HEK293T (cell line): ENCODE results near the gene TBC1D1.

ENCODE experiments used
- CTCF ChIA-PET: fragments of 350-600 bp; formaldehyde crosslinking; extraction: SDS; loops from one replicate; lab custom pipeline; 2021; ENCODE audit warnings: antibody characterized with exemption, inconsistent platforms; lab: Yijun Ruan, JAX
- POLR2A ChIA-PET: fragments of 350-600 bp; formaldehyde crosslinking; extraction: SDS; loops from one replicate; lab custom pipeline; 2020; ENCODE audit warnings: antibody characterized with exemption, inconsistent platforms; lab: Yijun Ruan, JAX
- DNase-seq: peaks from one replicate; pipeline ENCODE4 v3.0.0; 2012; ENCODE audit warnings: mixed read lengths; ENCODE audit errors: extremely low spot score
- ARNT ChIP-seq: fragments of 450-650 bp; IDR thresholded peaks from 2 replicates; pipeline ENCODE4 v1.6.1; 2017; ENCODE audit warnings: mild to moderate bottlenecking
- BHLHE40 ChIP-seq: fragments of 450-650 bp; IDR thresholded peaks from 2 replicates; pipeline ENCODE4 v1.6.1; 2016; ENCODE audit warnings: mild to moderate bottlenecking, moderate library complexity, borderline replicate concordance
- CTBP1 ChIP-seq: fragments of 450-650 bp; IDR thresholded peaks from 2 replicates; pipeline ENCODE4 v1.6.1; 2016; ENCODE audit warnings: borderline replicate concordance
- ELF4 ChIP-seq: fragments of 450-650 bp; IDR thresholded peaks from 2 replicates; pipeline ENCODE4 v1.6.1; 2017; ENCODE audit warnings: antibody characterized with exemption
- FOXA1 ChIP-seq: fragments of 450-650 bp; IDR thresholded peaks from 2 replicates; pipeline ENCODE4 v1.6.1; 2016; ENCODE audit warnings: mild to moderate bottlenecking
- FOXK2 ChIP-seq: fragments of 450-650 bp; IDR thresholded peaks from 2 replicates; pipeline ENCODE4 v1.6.1; 2016; ENCODE audit warnings: mild to moderate bottlenecking
- FOXM1 ChIP-seq: fragments of 450-650 bp; IDR thresholded peaks from 2 replicates; pipeline ENCODE4 v1.6.1; 2017; ENCODE audit warnings: mild to moderate bottlenecking, borderline replicate concordance
- HDGF ChIP-seq: fragments of 450-650 bp; IDR thresholded peaks from 2 replicates; pipeline ENCODE4 v1.6.1; 2017; ENCODE audit warnings: antibody characterized with exemption, borderline replicate concordance
- L3MBTL2 ChIP-seq: fragments of 450-650 bp; conservative IDR thresholded peaks from 2 replicates; pipeline ENCODE4 v1.6.1; 2016; ENCODE audit warnings: mild to moderate bottlenecking
- LEF1 ChIP-seq: fragments of 450-650 bp; IDR thresholded peaks from 2 replicates; pipeline ENCODE4 v1.6.1; 2017; ENCODE audit warnings: mild to moderate bottlenecking, borderline replicate concordance
- NFRKB ChIP-seq: fragments of 450-650 bp; IDR thresholded peaks from 2 replicates; pipeline ENCODE4 v1.6.1; 2016; ENCODE audit warnings: mild to moderate bottlenecking, moderate library complexity
- PKNOX1 ChIP-seq: fragments of 450-650 bp; IDR thresholded peaks from 2 replicates; pipeline ENCODE4 v1.6.1; 2016
- SP1 ChIP-seq: fragments of 450-650 bp; IDR thresholded peaks from 2 replicates; pipeline ENCODE4 v1.6.1; 2017
- SUZ12 ChIP-seq: fragments of 450-650 bp; IDR thresholded peaks from 2 replicates; pipeline ENCODE4 v1.6.1; 2016; ENCODE audit warnings: mild to moderate bottlenecking
- TARDBP ChIP-seq: fragments of 450-650 bp; IDR thresholded peaks from 2 replicates; pipeline ENCODE4 v1.6.1; 2016
- ZNF384 ChIP-seq: fragments of 450-650 bp; IDR thresholded peaks from 2 replicates; pipeline ENCODE4 v1.6.1; 2016

The TBC1D1 gene

GRCh38 chr4:38157592-38157991 is 266.7 kb downstream of the TBC1D1 start:
- DNase-seq: no peak
- ChIA-PET POLR2A (no interaction called here), CTCF (no interaction called here)
- TF ChIP-seq ZNF384: no peak
- no peak for TF ChIP-seq TARDBP

- DNase-seq: no peak
- POLR2A ChIA-PET: interaction anchor here (1.0 kb wide), 1 partner anchor 11 kb away, joined by 5 read pairs; no protein-coding TSS in a partner anchor
- CTCF ChIA-PET: interaction anchor here (0.6 to 1.0 kb wide), 2 partner anchors 9 to 11 kb away, joined by 3 read pairs; no protein-coding TSS in a partner anchor
- no peak for TF ChIP-seq BHLHE40
- TF ChIP-seq L3MBTL2: no peak
- no peak for TF ChIP-seq SP1
- TF ChIP-seq FOXM1: no peak
- TF ChIP-seq NFRKB: no peak
- TF ChIP-seq ELF4: no peak
- no peak for TF ChIP-seq ZNF384
- no peak for TF ChIP-seq FOXA1
- no peak for TF ChIP-seq FOXK2
- no peak for TF ChIP-seq PKNOX1
- no peak for TF ChIP-seq HDGF
- no peak for TF ChIP-seq TARDBP
- TF ChIP-seq LEF1: no peak
- TF ChIP-seq ARNT: no peak
- TF ChIP-seq CTBP1: no peak
- no peak for TF ChIP-seq SUZ12
These were observed 269.8 kb downstream of the TBC1D1 start for GRCh38 chr4:38160487-38161207.

- no peak for DNase-seq
These were observed 270.6 kb downstream of the TBC1D1 start for GRCh38 chr4:38161208-38162113.

GRCh38 chr4:38162240-38162784 is 271.4 kb downstream of the TBC1D1 start:
- no peak for DNase-seq
- TF ChIP-seq ELF4: no peak
- no peak for TF ChIP-seq FOXA1
- no peak for TF ChIP-seq SP1
- TF ChIP-seq PKNOX1: no peak
- no peak for TF ChIP-seq HDGF
- no peak for TF ChIP-seq BHLHE40
- no peak for TF ChIP-seq LEF1
- ChIA-PET POLR2A (no interaction called here), CTCF (no interaction called here)

More at GRCh38 chr4:38161208-38162113, 270.6 kb downstream of the TBC1D1 start:
- ChIA-PET POLR2A (interaction anchor here (1.0 kb wide), 1 partner anchor 11 kb away, joined by 5 read pairs; no protein-coding TSS in a partner anchor), CTCF (interaction anchor here (1.0 kb wide), 1 partner anchor 11 kb away, joined by 3 read pairs; no protein-coding TSS in a partner anchor)
- TF ChIP-seq BHLHE40: no peak
- no peak for TF ChIP-seq ARNT
- TF ChIP-seq SP1: no peak
- no peak for TF ChIP-seq L3MBTL2
- no peak for TF ChIP-seq ELF4
- TF ChIP-seq FOXA1: no peak
- no peak for TF ChIP-seq FOXK2
- TF ChIP-seq HDGF: no peak
- no peak for TF ChIP-seq LEF1
- no peak for TF ChIP-seq PKNOX1
- TF ChIP-seq FOXM1: no peak
- no peak for TF ChIP-seq CTBP1
- no peak for TF ChIP-seq ZNF384

- ChIA-PET CTCF (no interaction called here), POLR2A (no interaction called here)
- no peak for DNase-seq
These were observed 272.5 kb downstream of the TBC1D1 start for GRCh38 chr4:38163216-38164006.

More at GRCh38 chr4:38163216-38164006, 272.5 kb downstream of the TBC1D1 start:
- TF ChIP-seq CTBP1 (no peak), L3MBTL2 (no peak), FOXM1 (no peak), FOXA1 (no peak), PKNOX1 (no peak), ELF4 (no peak)
